ENCODE data around the gene FKBP1A. TPM values are rescaled to one million over a fixed set of nuclear protein-coding genes. Genes with fewer than 3 reads are reported as not detected.

FKBP1A gene
- total and polyA plus RNA-seq, 2 donors = 93.4 to 223 TPM

- peaks cover 13 to 31% of the 10 kb centered on the region in 2 donors for H3K4me1 ChIP-seq (ENCODE audit: control insufficient read depth in 2 of 2, insufficient read depth in 2 of 2, low read length in 2 of 2)
Measured at GRCh38 chr20:1330075-1330830, 62.6 kb downstream of the FKBP1A start.

DNA sequence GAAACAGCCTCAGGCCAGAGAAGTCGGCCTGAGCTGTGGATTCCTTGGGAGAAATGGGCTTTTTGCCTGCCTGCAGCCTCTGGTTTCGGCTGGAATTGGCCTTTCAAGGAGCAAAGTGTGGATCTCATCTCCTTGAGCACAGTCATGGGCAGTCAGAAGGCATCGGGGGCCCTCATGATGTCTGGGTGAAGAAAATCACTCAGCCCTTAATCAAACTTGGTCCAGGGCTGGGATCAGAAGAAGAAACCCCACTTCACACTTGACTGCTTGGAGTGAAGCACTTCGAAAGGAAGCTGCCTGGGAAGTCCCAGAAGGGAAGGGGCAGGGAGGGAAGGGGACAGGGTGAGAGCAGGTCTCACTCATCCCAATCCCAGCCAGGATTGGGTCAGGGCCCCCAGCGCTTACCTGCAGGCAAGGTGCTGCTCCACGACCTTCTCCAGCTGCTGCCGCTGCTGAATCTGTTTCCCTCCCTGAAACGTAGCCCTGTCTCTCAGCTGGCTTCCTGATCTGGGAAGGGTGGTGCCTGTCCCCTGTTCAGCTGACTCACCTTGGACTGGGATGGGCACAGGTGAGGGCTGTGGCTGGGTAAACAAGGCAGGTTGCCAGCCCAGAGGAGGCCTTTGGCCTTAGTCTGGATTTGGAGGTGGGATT lies 64.0 kb downstream of the FKBP1A start, which contains the start of gene SDCBP2:
Gene SDCBP2, minus strand, starts transcription at position 460 of the 651 bp plus-strand sequence. CDS start 8,723 bp downstream, outside the sequence.
- no peak within 1 kb of the TSS for H3K4me3 ChIP-seq (ENCODE audit: low read length in 2 of 2)
- H3K9me3 ChIP-seq (ENCODE audit: control insufficient read depth in 2 of 2, insufficient read depth in 1 of 2, low read length in 1 of 2) = no peaks in the 10 kb centered on the region
- DNase-seq (ENCODE audit: low read depth in 6 of 9, low spot score in 9 of 9) = no peak
- H3K4me1 ChIP-seq (ENCODE audit: control insufficient read depth in 2 of 2, insufficient read depth in 2 of 2, low read length in 2 of 2) = peaks cover 20 to 39% of the 10 kb centered on the region in 2 donors
- WGBS = 93% methylated on average over 8 of the region's 8 CpGs
- H3K27ac ChIP-seq (ENCODE audit: low read depth in 1 of 2, low read length in 1 of 2) = peak within 1 kb of the TSS in 1 of 2 donors; percentile 39
- H3K36me3 ChIP-seq (ENCODE audit: control insufficient read depth in 2 of 2, insufficient read depth in 2 of 2, low read length in 1 of 2) = peaks cover 13 to 18% of the 10 kb centered on the region in 2 donors
- no peaks in the 10 kb centered on the region for H3K27me3 ChIP-seq (ENCODE audit: control insufficient read depth in 2 of 2, insufficient read depth in 1 of 2, low read length in 1 of 2)

More at GRCh38 chr20:1330075-1330830, 62.6 kb downstream of the FKBP1A start:
- DNase-seq (ENCODE audit: low read depth in 6 of 9, low spot score in 9 of 9) = peak in 2 of 9 donors; percentile 26 to 40
- Histone ChIP-seq H3K27ac (ENCODE audit: low read depth in 1 of 2, low read length in 1 of 2) (no peak overlapping the region), H3K9me3 (ENCODE audit: control insufficient read depth in 2 of 2, insufficient read depth in 1 of 2, low read length in 1 of 2) (no peaks in the 10 kb centered on the region), H3K4me3 (ENCODE audit: low read length in 2 of 2) (no peak overlapping the region), H3K27me3 (ENCODE audit: control insufficient read depth in 2 of 2, insufficient read depth in 1 of 2, low read length in 1 of 2) (no peaks in the 10 kb centered on the region), H3K36me3 (ENCODE audit: control insufficient read depth in 2 of 2, insufficient read depth in 2 of 2, low read length in 1 of 2) (peaks cover 13 to 19% of the 10 kb centered on the region in 2 donors)
- 89% methylated on average over 6 of the region's 6 CpGs for WGBS

DNA sequence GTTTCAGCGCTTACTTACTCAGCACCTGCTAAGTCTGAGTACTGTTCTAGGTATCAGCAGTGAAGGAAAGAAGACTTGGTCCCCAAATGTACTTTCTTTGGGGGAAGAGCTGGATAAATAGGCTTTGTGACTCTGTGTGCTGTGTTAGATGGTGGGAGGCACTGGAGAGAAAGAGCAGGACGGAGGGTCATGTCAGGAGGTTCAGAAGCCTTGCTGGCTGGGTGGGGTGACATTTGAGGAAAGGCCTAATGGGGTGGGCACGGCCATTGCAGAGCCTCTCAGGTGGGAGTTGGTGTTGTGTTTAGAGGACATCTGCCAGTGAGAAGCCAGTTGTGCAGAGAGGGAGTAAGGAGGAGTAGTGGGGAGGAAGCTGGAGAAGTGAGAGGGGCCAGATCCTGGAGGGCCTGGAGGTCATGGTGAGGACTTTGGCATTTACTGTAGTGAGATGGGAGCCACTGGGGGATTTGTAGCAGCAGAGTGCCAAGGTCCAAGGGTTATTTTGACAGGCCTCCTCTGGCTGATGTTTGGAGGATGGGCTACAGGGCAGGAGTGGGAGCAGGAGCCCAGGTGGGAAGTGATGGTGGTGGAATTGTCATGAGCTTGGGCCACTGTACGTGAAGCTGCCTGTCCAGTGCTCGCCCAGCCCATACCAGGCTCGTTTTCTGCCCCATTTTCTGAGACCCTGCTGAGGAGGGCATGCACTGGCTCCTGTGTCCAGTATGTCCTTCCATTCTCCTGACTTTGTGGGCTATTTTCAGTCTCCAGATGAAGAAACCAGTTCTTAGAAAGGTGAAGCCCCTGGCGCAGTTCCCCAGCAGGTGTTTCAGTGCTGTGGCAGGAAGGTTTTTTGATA lies 64.8 kb downstream of the FKBP1A start:
- Histone ChIP-seq H3K9me3 (ENCODE audit: control insufficient read depth in 2 of 2, insufficient read depth in 1 of 2, low read length in 1 of 2) (no peaks in the 10 kb centered on the region), H3K36me3 (ENCODE audit: control insufficient read depth in 2 of 2, insufficient read depth in 2 of 2, low read length in 1 of 2) (peaks cover 10% of the 10 kb centered on the region in 2 donors), H3K27ac (ENCODE audit: low read depth in 1 of 2, low read length in 1 of 2) (peak overlapping the region in 1 of 2 donors; percentile 39), H3K27me3 (ENCODE audit: control insufficient read depth in 2 of 2, insufficient read depth in 1 of 2, low read length in 1 of 2) (no peaks in the 10 kb centered on the region), H3K4me1 (ENCODE audit: control insufficient read depth in 2 of 2, insufficient read depth in 2 of 2, low read length in 2 of 2) (peaks cover 20 to 39% of the 10 kb centered on the region in 2 donors), H3K4me3 (ENCODE audit: low read length in 2 of 2) (no peak overlapping the region)
- no peak for DNase-seq (ENCODE audit: low read depth in 6 of 9, low spot score in 9 of 9)
- WGBS = 95% methylated on average over 7 of the region's 7 CpGs

DNA sequence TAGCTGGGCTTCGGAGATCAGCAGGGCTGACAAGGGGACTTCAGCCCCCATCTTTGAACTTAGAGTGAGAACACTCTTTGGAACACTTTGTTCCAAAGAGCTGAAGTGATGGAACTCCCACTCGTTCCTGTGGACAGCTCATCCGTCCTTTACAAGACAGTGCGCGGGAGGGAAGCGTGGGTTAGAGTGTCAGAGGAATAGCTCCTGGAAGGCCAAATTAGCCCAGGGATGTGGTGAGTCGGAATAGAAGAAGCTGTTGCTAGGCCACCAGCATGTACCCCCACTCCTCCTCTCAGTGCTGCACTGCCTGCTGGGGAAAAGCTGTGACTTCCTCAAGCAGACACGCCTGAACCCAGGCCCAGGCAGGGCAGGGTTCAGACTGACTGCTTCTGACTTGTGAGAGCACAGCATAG lies 65.6 kb downstream of the FKBP1A start:
- H3K9me3 ChIP-seq (ENCODE audit: control insufficient read depth in 2 of 2, insufficient read depth in 1 of 2, low read length in 1 of 2) = no peaks in the 10 kb centered on the region
- 96% methylated on average over 8 of the region's 8 CpGs for WGBS
- no peak overlapping the region for H3K4me3 ChIP-seq (ENCODE audit: low read length in 2 of 2)
- peak overlapping the region in 1 of 2 donors; percentile 3 for H3K27ac ChIP-seq (ENCODE audit: low read depth in 1 of 2, low read length in 1 of 2)
- no peak for DNase-seq (ENCODE audit: low read depth in 6 of 9, low spot score in 9 of 9)
- peaks cover 20 to 39% of the 10 kb centered on the region in 2 donors for H3K4me1 ChIP-seq (ENCODE audit: control insufficient read depth in 2 of 2, insufficient read depth in 2 of 2, low read length in 2 of 2)
- H3K27me3 ChIP-seq (ENCODE audit: control insufficient read depth in 2 of 2, insufficient read depth in 1 of 2, low read length in 1 of 2) = no peaks in the 10 kb centered on the region
- H3K36me3 ChIP-seq (ENCODE audit: control insufficient read depth in 2 of 2, insufficient read depth in 2 of 2, low read length in 1 of 2) = peaks cover 3 to 8% of the 10 kb centered on the region in 2 donors

DNA sequence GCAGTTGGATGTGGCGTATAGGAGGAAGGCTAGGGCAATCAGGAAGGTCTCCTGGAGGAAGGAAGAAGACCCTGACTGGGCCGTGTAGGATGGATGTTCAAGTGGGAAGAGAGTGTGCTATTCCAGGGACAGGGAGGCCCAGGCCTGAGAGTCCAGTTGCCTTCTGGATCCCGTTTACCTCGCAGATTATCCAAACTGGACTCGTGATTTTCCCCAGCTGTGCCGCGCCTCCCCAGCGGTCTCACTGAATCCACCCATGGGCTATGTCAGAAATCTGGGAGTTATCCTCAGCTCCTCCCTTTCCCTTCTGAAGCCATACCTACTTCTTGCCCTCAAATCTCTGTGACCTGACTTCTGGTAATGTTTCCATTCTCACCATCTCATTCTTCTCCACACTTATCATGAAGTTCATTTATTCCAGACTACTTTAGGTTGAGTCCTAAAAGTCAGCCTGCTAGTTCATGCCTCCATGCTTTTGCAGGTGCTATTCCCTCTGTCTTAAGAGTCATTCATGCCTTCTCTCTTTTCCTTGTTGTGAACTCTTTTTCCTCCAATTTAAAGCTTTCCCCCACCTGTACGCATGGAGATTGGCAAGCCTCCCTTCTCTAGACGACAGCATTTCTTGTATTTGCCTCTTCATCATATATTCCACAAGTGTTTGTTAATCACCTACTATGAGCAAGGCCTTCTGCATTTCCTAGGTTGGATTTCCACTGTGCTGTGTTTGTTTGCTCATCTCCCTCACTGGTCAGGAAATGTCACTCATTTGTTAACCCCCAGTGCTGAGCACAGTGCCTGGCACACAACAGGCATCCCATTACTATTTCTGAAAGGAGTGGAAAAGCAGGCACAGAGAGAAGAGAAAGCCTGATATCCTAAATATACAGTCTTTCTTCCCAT lies 66.6 kb downstream of the FKBP1A start:
- DNase-seq (ENCODE audit: low read depth in 6 of 9, low spot score in 9 of 9) = no peak
- H3K9me3 ChIP-seq (ENCODE audit: control insufficient read depth in 2 of 2, insufficient read depth in 1 of 2, low read length in 1 of 2) = no peaks in the 10 kb centered on the region
- 66% methylated on average over 10 of the region's 10 CpGs for WGBS
- H3K4me1 ChIP-seq (ENCODE audit: control insufficient read depth in 2 of 2, insufficient read depth in 2 of 2, low read length in 2 of 2) = peaks cover 20 to 39% of the 10 kb centered on the region in 2 donors
- H3K27me3 ChIP-seq (ENCODE audit: control insufficient read depth in 2 of 2, insufficient read depth in 1 of 2, low read length in 1 of 2) = no peaks in the 10 kb centered on the region
- peaks cover 3 to 8% of the 10 kb centered on the region in 2 donors for H3K36me3 ChIP-seq (ENCODE audit: control insufficient read depth in 2 of 2, insufficient read depth in 2 of 2, low read length in 1 of 2)
- peak overlapping the region; percentile 80 to 96 for H3K27ac ChIP-seq (ENCODE audit: low read depth in 1 of 2, low read length in 1 of 2)
- H3K4me3 ChIP-seq (ENCODE audit: low read length in 2 of 2) = peak overlapping the region; percentile 71 to 93

DNA sequence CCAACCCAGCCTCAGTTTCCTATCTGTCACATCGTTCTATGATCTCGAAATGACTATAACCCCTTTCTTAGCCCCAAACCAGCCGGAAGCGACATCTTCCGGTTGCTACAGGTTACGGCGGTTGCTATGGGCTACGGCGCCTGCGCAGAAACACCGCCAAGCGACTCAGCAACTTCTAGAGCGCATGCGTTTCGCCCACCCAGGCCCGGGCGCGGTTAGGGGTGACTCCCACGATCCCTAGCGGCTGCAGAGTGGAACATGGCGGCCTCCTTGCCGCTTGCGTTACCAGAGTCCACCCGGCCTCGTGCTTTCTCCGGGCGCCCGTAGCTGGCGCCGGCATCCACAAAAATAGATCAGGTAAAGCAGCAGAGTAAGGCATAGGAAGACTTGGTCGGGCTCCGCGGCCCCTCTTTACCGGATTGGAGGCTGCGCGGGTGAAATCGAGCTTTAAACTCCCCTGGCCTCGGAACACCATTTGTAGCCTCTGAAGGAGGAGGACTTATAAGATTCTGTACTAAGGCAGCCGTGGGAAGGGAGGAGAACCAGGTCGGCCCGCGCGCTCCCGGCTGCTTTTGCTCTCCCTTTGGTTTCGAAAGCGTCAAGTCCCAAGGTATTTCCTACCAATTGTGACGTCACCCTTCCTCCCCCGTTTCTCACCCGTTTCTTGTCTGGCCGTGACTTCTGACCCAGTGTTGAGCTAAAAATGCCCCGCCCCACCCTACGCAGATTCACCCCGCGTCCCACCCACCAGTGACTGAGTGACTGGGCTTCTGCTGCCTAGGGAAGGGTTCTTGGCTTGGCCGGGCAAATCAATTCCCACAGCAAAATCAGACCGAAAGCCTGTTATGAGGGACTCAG lies 67.5 kb downstream of the FKBP1A start:
- H3K27me3 ChIP-seq (ENCODE audit: control insufficient read depth in 2 of 2, insufficient read depth in 1 of 2, low read length in 1 of 2) = no peaks in the 10 kb centered on the region
- WGBS = under 1% methylated on average over 56 of the region's 56 CpGs
- no peaks in the 10 kb centered on the region for H3K9me3 ChIP-seq (ENCODE audit: control insufficient read depth in 2 of 2, insufficient read depth in 1 of 2, low read length in 1 of 2)
- peak overlapping the region; percentile 80 to 96 for H3K27ac ChIP-seq (ENCODE audit: low read depth in 1 of 2, low read length in 1 of 2)
- peak overlapping the region; percentile 71 to 93 for H3K4me3 ChIP-seq (ENCODE audit: low read length in 2 of 2)
- peaks cover 0 to 8% of the 10 kb centered on the region in 2 donors for H3K36me3 ChIP-seq (ENCODE audit: control insufficient read depth in 2 of 2, insufficient read depth in 2 of 2, low read length in 1 of 2)
- peak; percentile 90 to 99 (median 97) for DNase-seq (ENCODE audit: low read depth in 6 of 9, low spot score in 9 of 9)
- H3K4me1 ChIP-seq (ENCODE audit: control insufficient read depth in 2 of 2, insufficient read depth in 2 of 2, low read length in 2 of 2) = peaks cover 20 to 36% of the 10 kb centered on the region in 2 donors

- no peak for DNase-seq (ENCODE audit: low read depth in 6 of 9, low spot score in 9 of 9)
- peaks cover 20 to 32% of the 10 kb centered on the region in 2 donors for H3K4me1 ChIP-seq (ENCODE audit: control insufficient read depth in 2 of 2, insufficient read depth in 2 of 2, low read length in 2 of 2)
- H3K9me3 ChIP-seq (ENCODE audit: control insufficient read depth in 2 of 2, insufficient read depth in 1 of 2, low read length in 1 of 2) = no peaks in the 10 kb centered on the region
- H3K36me3 ChIP-seq (ENCODE audit: control insufficient read depth in 2 of 2, insufficient read depth in 2 of 2, low read length in 1 of 2) = peaks cover 0 to 8% of the 10 kb centered on the region in 2 donors
- H3K27ac ChIP-seq (ENCODE audit: low read depth in 1 of 2, low read length in 1 of 2) = peak overlapping the region; percentile 44 to 80
- WGBS = 33% methylated on average over 15 of the region's 15 CpGs
- H3K27me3 ChIP-seq (ENCODE audit: control insufficient read depth in 2 of 2, insufficient read depth in 1 of 2, low read length in 1 of 2) = no peaks in the 10 kb centered on the region
- peak overlapping the region; percentile 71 to 93 for H3K4me3 ChIP-seq (ENCODE audit: low read length in 2 of 2)
Measured at GRCh38 chr20:1324598-1325172, 68.2 kb downstream of the FKBP1A start.
